ENCODE results near the gene OR10G2. TPM values are rescaled to one million over a fixed set of nuclear protein-coding genes. Genes with fewer than 3 reads are reported as not detected.

Gene OR10G2
- total and polyA plus RNA-seq, 2 donors from 2014 or later = not detected

- Histone ChIP-seq H3K4me3 (ENCODE audit: low read length in 3 of 3) (no peak overlapping the region), H3K36me3 (ENCODE audit: control insufficient read depth in 2 of 3, insufficient read depth in 3 of 3, low read length in 3 of 3) (no peaks in the 10 kb centered on the region), H3K27ac (ENCODE audit: low read depth in 2 of 2, low read length in 2 of 2) (no peak overlapping the region), H3K27me3 (ENCODE audit: control insufficient read depth, insufficient read depth, low read length) (no peaks in the 10 kb centered on the region), H3K9me3 (ENCODE audit: control insufficient read depth in 2 of 3, insufficient read depth in 1 of 3, low read length in 3 of 3) (no peaks in the 10 kb centered on the region), H3K9ac (ENCODE audit: low read length in 3 of 3) (no peak overlapping the region), H3K4me1 (ENCODE audit: control insufficient read depth in 2 of 3, insufficient read depth in 2 of 3, low read depth in 1 of 3, low read length in 3 of 3) (no peaks in the 10 kb centered on the region)
- intact Hi-C loops (cut with DNase I) = no loop called here
- TF ChIP-seq CTCF (IDR thresholded peaks at IDR 0.05; ENCODE audit: borderline replicate concordance, extremely low read depth, insufficient read depth) = no peak
- FAIRE-seq (no peak), DNase-seq (no peak)
Observed at GRCh38 chr14:21668377-21668776, 33.6 kb upstream of the OR10G2 start.

GRCh38 chr14:21656980-21657379, 22.2 kb upstream of the OR10G2 start:
- Histone ChIP-seq H3K27me3 (ENCODE audit: control insufficient read depth, insufficient read depth, low read length) (no peaks in the 10 kb centered on the region), H3K4me3 (ENCODE audit: low read length in 3 of 3) (no peak overlapping the region), H3K27ac (ENCODE audit: low read depth in 2 of 2, low read length in 2 of 2) (no peak overlapping the region), H3K9ac (ENCODE audit: low read length in 3 of 3) (no peak overlapping the region), H3K4me1 (ENCODE audit: control insufficient read depth in 2 of 3, insufficient read depth in 2 of 3, low read depth in 1 of 3, low read length in 3 of 3) (no peaks in the 10 kb centered on the region), H3K36me3 (ENCODE audit: control insufficient read depth in 2 of 3, insufficient read depth in 3 of 3, low read length in 3 of 3) (no peaks in the 10 kb centered on the region), H3K9me3 (ENCODE audit: control insufficient read depth in 2 of 3, insufficient read depth in 1 of 3, low read length in 3 of 3) (no peaks in the 10 kb centered on the region)
- TF ChIP-seq CTCF (IDR thresholded peaks at IDR 0.05; ENCODE audit: borderline replicate concordance, extremely low read depth, insufficient read depth) = no peak
- no peak for FAIRE-seq
- no peak for DNase-seq
- intact Hi-C loops (cut with DNase I) = no loop called here

GRCh38 chr14:21654215-21654614, 19.5 kb upstream of the OR10G2 start:
- FAIRE-seq (no peak), DNase-seq (no peak)
- intact Hi-C loops (cut with DNase I) = no loop called here
- no peaks in the 10 kb centered on the region for H3K36me3 ChIP-seq (ENCODE audit: control insufficient read depth in 2 of 3, insufficient read depth in 3 of 3, low read length in 3 of 3)
- no peak overlapping the region for H3K4me3 ChIP-seq (ENCODE audit: low read length in 3 of 3)
- H3K27me3 ChIP-seq (ENCODE audit: control insufficient read depth, insufficient read depth, low read length) = no peaks in the 10 kb centered on the region
- no peaks in the 10 kb centered on the region for H3K4me1 ChIP-seq (ENCODE audit: control insufficient read depth in 2 of 3, insufficient read depth in 2 of 3, low read depth in 1 of 3, low read length in 3 of 3)
- H3K27ac ChIP-seq (ENCODE audit: low read depth in 2 of 2, low read length in 2 of 2) = no peak overlapping the region
- no peak overlapping the region for H3K9ac ChIP-seq (ENCODE audit: low read length in 3 of 3)
- TF ChIP-seq CTCF (IDR thresholded peaks at IDR 0.05; ENCODE audit: borderline replicate concordance, extremely low read depth, insufficient read depth) = no peak
- no peaks in the 10 kb centered on the region for H3K9me3 ChIP-seq (ENCODE audit: control insufficient read depth in 2 of 3, insufficient read depth in 1 of 3, low read length in 3 of 3)

- intact Hi-C loops (cut with DNase I) = no loop called here
- Histone ChIP-seq H3K27ac (ENCODE audit: low read depth in 2 of 2, low read length in 2 of 2) (no peak within 1 kb of the TSS), H3K36me3 (ENCODE audit: control insufficient read depth in 2 of 3, insufficient read depth in 3 of 3, low read length in 3 of 3) (no peaks in the 10 kb centered on the region), H3K4me1 (ENCODE audit: control insufficient read depth in 2 of 3, insufficient read depth in 2 of 3, low read depth in 1 of 3, low read length in 3 of 3) (no peaks in the 10 kb centered on the region), H3K9me3 (ENCODE audit: control insufficient read depth in 2 of 3, insufficient read depth in 1 of 3, low read length in 3 of 3) (no peaks in the 10 kb centered on the region), H3K27me3 (ENCODE audit: control insufficient read depth, insufficient read depth, low read length) (no peaks in the 10 kb centered on the region), H3K9ac (ENCODE audit: low read length in 3 of 3) (no peak within 1 kb of the TSS), H3K4me3 (ENCODE audit: low read length in 3 of 3) (no peak within 1 kb of the TSS)
- DNase-seq = no peak
- no peak for FAIRE-seq
- TF ChIP-seq CTCF (IDR thresholded peaks at IDR 0.05; ENCODE audit: borderline replicate concordance, extremely low read depth, insufficient read depth) = no peak
Observed at GRCh38 chr14:21653331-21653885, 18.7 kb upstream of the OR10G2 start, which contains the start of gene OR4E2. Gene OR4E2, plus strand, starts transcription at chr14:21653835. Its CDS starts 11,248 bp downstream, at chr14:21665083.

Measured in kidney (tissue), 14 donors.